Prostate gland (tissue), 2 donors: ENCODE data around the gene RTTN. TPM values are rescaled to one million over a fixed set of nuclear protein-coding genes. Genes with fewer than 3 reads are reported as not detected.

Experiments used
- DNase-seq: peaks from one replicate; pipeline ENCODE4 v3.0.0-alpha.2; 2019; ENCODE audit warnings: low spot score
- H3K27ac ChIP-seq, 2 donors: fragments of 200-600 bp; sonication (generic); 2 replicates each; pipeline ENCODE4 v1.5.1; 2017 to 2019
- H3K27me3 ChIP-seq: fragments of 200-600 bp; sonication (generic); replicated peaks from 2 replicates; pipeline ENCODE4 v1.5.1; 2019; ENCODE audit not compliant: insufficient read depth
- H3K36me3 ChIP-seq, 2 donors: fragments of 200-600 bp; sonication (generic); 1 replicate in 1 of 2; 2 replicates in 1 of 2; pipeline versions ENCODE4 v1.5.1 to v1.8.1; 2017 to 2019
- H3K4me1 ChIP-seq: fragments of 200-600 bp; sonication (generic); replicated peaks from 2 replicates; pipeline ENCODE4 v1.5.1; 2019
- H3K4me3 ChIP-seq, 2 donors: fragments of 200-600 bp; sonication (generic); 2 replicates each; pipeline ENCODE4 v1.5.1; 2017 to 2019
- H3K9me3 ChIP-seq: fragments of 200-600 bp; sonication (generic); 2 replicates; pipeline ENCODE4 v1.5.1; 2017
- CTCF ChIP-seq, 4 experiments: fragments of 200-600 bp in 2 of 4; fragments of 450-650 bp in 2 of 4; sonication (generic) in 2 of 4; IDR thresholded peaks; 1 replicate in 3 of 4; 2 replicates in 1 of 4; pipeline ENCODE4 v1.5.1; 2016 to 2019; ENCODE audit warnings: antibody characterized with exemption in 4 of 4, mild to moderate bottlenecking in 2 of 4, moderate library complexity in 2 of 4
- POLR2A ChIP-seq: fragments of 450-650 bp; IDR thresholded peaks from one replicate; pipeline ENCODE4 v1.6.1; 2016; ENCODE audit warnings: antibody characterized with exemption, mild to moderate bottlenecking
- POLR2AphosphoS5 ChIP-seq: sonication (generic); formaldehyde crosslinking; IDR thresholded peaks from one replicate; pipeline ENCODE4 v1.6.1; 2017; ENCODE audit warnings: antibody characterized with exemption
- WGBS: methylation state at CpG from one replicate; pipeline ENCODE4 v1.1.5; 2018; 5-methylcytosine and 5-hydroxymethylcytosine counted together
- intact Hi-C: fragments of 100-400 bp; cut with DNase I; formaldehyde crosslinking; loops from one replicate; pipeline ENCODE4 v1.14.2; 2022
- total RNA-seq, 2 donors: library from RNA; depleted of rRNA; stranded (reverse); fragments of >200 nt; gene quantifications; one replicate each; pipeline ENCODE4 v1.1.0, GENCODE V29; 2016

Gene RTTN
- total RNA-seq, 2 donors from 2014 or later: 8.4 to 21.5 TPM

DNA sequence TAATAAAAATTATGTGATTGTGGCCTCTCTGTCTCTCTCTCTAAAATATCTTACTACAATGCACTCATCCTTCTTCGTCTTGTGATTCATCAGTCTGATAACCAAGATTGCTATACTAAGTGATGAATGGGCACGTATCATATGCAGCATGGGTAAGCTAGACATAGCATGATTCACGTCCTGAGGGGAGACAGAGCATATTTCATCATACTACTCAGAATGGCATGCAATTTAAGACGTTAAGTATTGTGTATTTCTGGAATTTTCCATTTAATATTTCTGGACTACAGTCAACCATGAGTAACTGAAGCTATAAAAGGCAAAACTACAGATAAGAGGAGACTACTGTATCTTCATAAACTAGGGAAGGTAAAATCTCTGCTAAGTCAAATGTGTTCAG is 160.9 kb downstream of the RTTN start:
- WGBS: 54% methylated on average over 4 of the region's 4 CpGs
- Histone ChIP-seq H3K4me1 (no peaks in the 10 kb centered on the region), H3K27me3 (no peaks in the 10 kb centered on the region), H3K4me3 (no peak overlapping the region), H3K9me3 (no peaks in the 10 kb centered on the region), H3K27ac (no peak overlapping the region), H3K36me3 (no peaks in the 10 kb centered on the region)
- DNase-seq: no peak
- TF ChIP-seq CTCF (IDR thresholded peaks at IDR 0.05) (no peak), POLR2A (no peak), POLR2AphosphoS5 (no peak)
- intact Hi-C loops: no loop called here

DNA sequence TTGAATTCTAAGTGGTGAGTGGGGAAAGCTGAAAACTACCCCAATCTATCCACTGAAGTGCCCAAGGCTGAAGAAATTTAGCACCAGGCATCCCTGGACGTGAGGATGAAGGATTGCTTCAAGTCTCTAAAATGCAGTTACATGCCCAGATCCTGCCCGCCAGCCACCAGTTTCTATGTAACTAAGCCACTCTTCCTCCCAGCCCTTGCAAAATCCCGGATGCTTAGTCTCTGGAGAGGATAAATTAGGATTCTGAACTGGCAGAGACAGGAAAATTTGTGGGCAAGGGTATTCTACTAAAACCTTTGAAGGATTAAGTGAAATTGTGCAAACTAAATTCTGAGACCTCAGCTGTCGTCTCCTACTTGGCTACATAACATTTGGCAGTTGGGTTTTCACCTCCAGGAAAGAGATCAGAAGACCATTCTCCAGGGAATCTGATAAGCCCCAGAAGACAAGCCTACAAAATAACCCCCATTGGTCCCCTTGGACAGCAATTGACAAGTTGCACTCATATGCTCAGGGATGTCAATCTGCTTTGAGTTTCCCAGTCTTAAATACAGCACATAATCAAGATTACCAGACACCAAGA is 163.9 kb downstream of the RTTN start:
- Histone ChIP-seq H3K4me3 (no peak overlapping the region), H3K27ac (no peak overlapping the region), H3K9me3 (no peaks in the 10 kb centered on the region), H3K4me1 (no peaks in the 10 kb centered on the region), H3K36me3 (no peaks in the 10 kb centered on the region), H3K27me3 (no peaks in the 10 kb centered on the region)
- DNase-seq: no peak
- WGBS: 94% methylated on average over 4 of the region's 4 CpGs
- TF ChIP-seq POLR2AphosphoS5 (no peak), CTCF (IDR thresholded peaks at IDR 0.05) (no peak), POLR2A (no peak)
- intact Hi-C loops: no loop called here

GRCh38 chr18:70039186-70039585 is 166.3 kb downstream of the RTTN start:
- no peak for TF ChIP-seq POLR2A
- no peak for TF ChIP-seq CTCF (IDR thresholded peaks at IDR 0.05)
- no peak for TF ChIP-seq POLR2AphosphoS5
- H3K9me3 ChIP-seq: no peaks in the 10 kb centered on the region
- WGBS: 80% methylated on average over 2 of the region's 2 CpGs
- H3K27me3 ChIP-seq: no peaks in the 10 kb centered on the region
- DNase-seq: no peak
- intact Hi-C loops: no loop called here
- H3K36me3 ChIP-seq: no peaks in the 10 kb centered on the region
- H3K4me3 ChIP-seq: no peak overlapping the region
- no peaks in the 10 kb centered on the region for H3K4me1 ChIP-seq
- no peak overlapping the region for H3K27ac ChIP-seq

DNA sequence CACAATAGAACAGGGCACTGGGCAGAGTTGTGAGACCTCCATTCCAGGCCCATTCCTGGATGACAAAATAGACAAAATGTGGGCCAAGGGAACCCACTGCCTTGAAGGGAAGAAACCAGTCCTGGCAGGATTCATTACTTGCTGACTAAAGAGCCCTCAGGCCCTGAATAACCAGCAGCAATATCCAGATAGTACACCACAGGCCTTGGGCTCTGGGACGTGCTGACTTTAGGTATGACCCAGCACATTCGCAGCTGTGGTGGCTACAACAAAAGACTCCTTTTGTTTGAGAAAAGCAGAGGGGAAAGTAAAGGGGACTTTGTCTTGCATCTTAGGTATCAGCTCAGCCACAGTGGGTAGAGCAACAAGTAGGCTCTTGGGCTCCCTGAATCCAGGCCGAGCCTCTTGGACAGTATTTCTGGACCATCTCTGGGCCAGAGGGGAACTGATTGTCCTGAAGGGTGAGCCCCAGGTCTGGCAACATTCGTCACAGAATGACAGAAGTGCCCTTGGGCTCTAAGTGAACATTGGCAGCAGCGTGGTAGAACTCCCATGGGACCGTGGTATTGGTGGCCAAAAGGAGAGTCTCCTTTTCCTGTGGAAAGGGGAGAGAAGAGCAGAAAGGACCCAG is 167.9 kb downstream of the RTTN start:
- no peak for DNase-seq

More for the DNA sequence above, 167.9 kb downstream of the RTTN start:
- WGBS: 95% methylated on average over 6 of the region's 6 CpGs
- TF ChIP-seq POLR2AphosphoS5: no peak
- no peak for TF ChIP-seq CTCF (IDR thresholded peaks at IDR 0.05)
- TF ChIP-seq POLR2A: no peak
- no peaks in the 10 kb centered on the region for H3K36me3 ChIP-seq
- no peaks in the 10 kb centered on the region for H3K9me3 ChIP-seq
- intact Hi-C loops: no loop called here
- no peaks in the 10 kb centered on the region for H3K4me1 ChIP-seq
- no peaks in the 10 kb centered on the region for H3K27me3 ChIP-seq
- H3K4me3 ChIP-seq: no peak overlapping the region
- H3K27ac ChIP-seq: no peak overlapping the region
